SU-DHL-6 (cell line): ENCODE results near the gene SH3RF1.
"Not testable (repeated sequence)": the region's sequence is repeated elsewhere in the genome, so short reads cannot be mapped to it uniquely, and the experiment has no call there.

Experiments
- H2AFZ ChIP-seq: fragments of 200-600 bp; sonication (generic); 2 replicates; pipeline ENCODE4 v1.6.1; 2014; ENCODE audit warnings: low read depth, mild to moderate bottlenecking, moderate library complexity, mixed read lengths, antibody characterized with exemption, low read length; ENCODE audit not compliant: severe bottlenecking
- H3F3A ChIP-seq: fragments of 200-600 bp; shearing (Covaris generic); 2 replicates; pipeline ENCODE4 v1.6.0; 2016; ENCODE audit warnings: antibody characterized with exemption, mild to moderate bottlenecking; ENCODE audit not compliant: insufficient read depth
- H3K27ac ChIP-seq: fragments of 200-600 bp; sonication (generic); 2 replicates; pipeline ENCODE4 v1.5.1; 2016; ENCODE audit warnings: low read depth, mild to moderate bottlenecking, low read length, moderate library complexity, mixed read lengths
- H3K27me3 ChIP-seq: fragments of 200-600 bp; sonication (generic), shearing (Covaris generic); 2 replicates; pipeline ENCODE4 v1.6.0; 2014; ENCODE audit warnings: mild to moderate bottlenecking, low read length
- H3K36me3 ChIP-seq: fragments of 200-600 bp; sonication (generic); 2 replicates; pipeline ENCODE4 v1.6.1; 2014; ENCODE audit warnings: mild to moderate bottlenecking, low read length, mixed read lengths
- H3K4me2 ChIP-seq: fragments of 300-600, 200-600 bp; shearing (Covaris generic), sonication (generic); 2 replicates; pipeline ENCODE4 v1.6.0; 2014; ENCODE audit warnings: low read length, low read depth, mild to moderate bottlenecking; ENCODE audit not compliant: poor library complexity, severe bottlenecking
- H3K4me3 ChIP-seq: fragments of 200-600 bp; sonication (generic); 2 replicates; pipeline ENCODE4 v1.5.1; 2014; ENCODE audit warnings: antibody characterized with exemption, low read length, mild to moderate bottlenecking, mixed read lengths; ENCODE audit not compliant: insufficient read depth, poor library complexity, severe bottlenecking
- H3K79me2 ChIP-seq: fragments of 200-600 bp; sonication (generic); 2 replicates; pipeline ENCODE4 v1.6.1; 2014; ENCODE audit warnings: mild to moderate bottlenecking, low read length, moderate library complexity; ENCODE audit not compliant: insufficient read depth
- H3K9ac ChIP-seq: fragments of 200-600 bp; sonication (generic); 2 replicates; pipeline ENCODE4 v1.7.0; 2014; ENCODE audit warnings: mild to moderate bottlenecking, low read length
- H3K9me2 ChIP-seq: fragments of 200-600 bp; sonication (generic); replicated peaks from 2 replicates; pipeline ENCODE4 v1.6.1; 2014; ENCODE audit warnings: low read length; ENCODE audit not compliant: insufficient read depth
- H3K9me3 ChIP-seq: fragments of 200-600 bp; sonication (generic); 2 replicates; pipeline ENCODE4 v1.6.1; 2014; ENCODE audit warnings: low read length, mixed read lengths; ENCODE audit not compliant: insufficient read depth
- H4K20me1 ChIP-seq: fragments of 200-600 bp; sonication (generic); 2 replicates; pipeline ENCODE4 v1.6.1; 2014; ENCODE audit warnings: low read depth, mild to moderate bottlenecking, antibody characterized with exemption, low read length, moderate library complexity, mixed read lengths
- CTCF ChIP-seq: fragments of 200-600 bp; sonication (generic); IDR thresholded peaks from one replicate; pipeline ENCODE4 v1.5.1; 2017; ENCODE audit warnings: antibody characterized with exemption, mild to moderate bottlenecking, low read length, moderate library complexity; ENCODE audit not compliant: insufficient read depth, poor library complexity, severe bottlenecking
- EZH2phosphoT487 ChIP-seq: fragments of 200-600 bp; sonication (generic), shearing (Covaris generic); conservative IDR thresholded peaks from 2 replicates; pipeline ENCODE4 v1.6.1; 2018; ENCODE audit warnings: mild to moderate bottlenecking, antibody characterized with exemption, low read length, moderate library complexity, mixed read lengths

The SH3RF1 gene

GRCh38 chr4:169184236-169184635, 86.5 kb downstream of the SH3RF1 start:
- no peaks in the 10 kb centered on the region for H3K36me3 ChIP-seq
- H3K9me2 ChIP-seq = no peaks in the 10 kb centered on the region
- H4K20me1 ChIP-seq = no peaks in the 10 kb centered on the region
- H3K9me3 ChIP-seq = no peaks in the 10 kb centered on the region
- no peaks in the 10 kb centered on the region for H3K27me3 ChIP-seq
- no peak overlapping the region for H3K9ac ChIP-seq
- TF ChIP-seq EZH2phosphoT487 (no peak), CTCF (no peak)
- no peaks in the 10 kb centered on the region for H3K79me2 ChIP-seq
- H3F3A ChIP-seq = no peaks in the 10 kb centered on the region
- no peak overlapping the region for H3K4me2 ChIP-seq
- H3K4me3 ChIP-seq = no peak overlapping the region
- no peak overlapping the region for H3K27ac ChIP-seq
- H2AFZ ChIP-seq = no peak overlapping the region

- no peak for TF ChIP-seq EZH2phosphoT487
- TF ChIP-seq CTCF = no peak
- no peak overlapping the region for H3K4me3 ChIP-seq
- no peaks in the 10 kb centered on the region for H3K9me3 ChIP-seq
- no peak overlapping the region for H3K27ac ChIP-seq
- no peaks in the 10 kb centered on the region for H3F3A ChIP-seq
- no peaks in the 10 kb centered on the region for H3K27me3 ChIP-seq
- H2AFZ ChIP-seq = no peak overlapping the region
- H3K36me3 ChIP-seq = no peaks in the 10 kb centered on the region
- no peaks in the 10 kb centered on the region for H3K9me2 ChIP-seq
- no peak overlapping the region for H3K4me2 ChIP-seq
- H3K9ac ChIP-seq = no peak overlapping the region
- H4K20me1 ChIP-seq = no peaks in the 10 kb centered on the region
- H3K79me2 ChIP-seq = no peaks in the 10 kb centered on the region
Measured at GRCh38 chr4:169183581-169183980, 87.2 kb downstream of the SH3RF1 start.

GRCh38 chr4:169179609-169180521, 90.9 kb downstream of the SH3RF1 start:
- Histone ChIP-seq H3K27ac (no peak overlapping the region), H4K20me1 (no peaks in the 10 kb centered on the region), H3F3A (no peaks in the 10 kb centered on the region), H3K4me2 (no peak overlapping the region), H3K9me2 (no peaks in the 10 kb centered on the region), H3K27me3 (no peaks in the 10 kb centered on the region), H3K36me3 (no peaks in the 10 kb centered on the region), H3K79me2 (no peaks in the 10 kb centered on the region), H3K4me3 (no peak overlapping the region), H3K9ac (no peak overlapping the region), H3K9me3 (no peaks in the 10 kb centered on the region), H2AFZ (no peak overlapping the region)
- no peak for TF ChIP-seq CTCF
- no peak for TF ChIP-seq EZH2phosphoT487

GRCh38 chr4:169178092-169178491, 92.7 kb downstream of the SH3RF1 start:
- H3K27me3 ChIP-seq, H3K27ac ChIP-seq, H3K4me2 ChIP-seq, H4K20me1 ChIP-seq, H3K79me2 ChIP-seq, H3K4me3 ChIP-seq, H3K9ac ChIP-seq, H3K9me2 ChIP-seq, H3K36me3 ChIP-seq, H3F3A ChIP-seq, H3K9me3 ChIP-seq, H2AFZ ChIP-seq: not testable (repeated sequence)
